ENCODE results near the gene ZNF593OS. TPM values are rescaled to one million over a fixed set of nuclear protein-coding genes. Genes with fewer than 3 reads are reported as not detected.

ZNF593OS gene
- total RNA-seq, 4 donors from 2014 or later, result not detected

DNA sequence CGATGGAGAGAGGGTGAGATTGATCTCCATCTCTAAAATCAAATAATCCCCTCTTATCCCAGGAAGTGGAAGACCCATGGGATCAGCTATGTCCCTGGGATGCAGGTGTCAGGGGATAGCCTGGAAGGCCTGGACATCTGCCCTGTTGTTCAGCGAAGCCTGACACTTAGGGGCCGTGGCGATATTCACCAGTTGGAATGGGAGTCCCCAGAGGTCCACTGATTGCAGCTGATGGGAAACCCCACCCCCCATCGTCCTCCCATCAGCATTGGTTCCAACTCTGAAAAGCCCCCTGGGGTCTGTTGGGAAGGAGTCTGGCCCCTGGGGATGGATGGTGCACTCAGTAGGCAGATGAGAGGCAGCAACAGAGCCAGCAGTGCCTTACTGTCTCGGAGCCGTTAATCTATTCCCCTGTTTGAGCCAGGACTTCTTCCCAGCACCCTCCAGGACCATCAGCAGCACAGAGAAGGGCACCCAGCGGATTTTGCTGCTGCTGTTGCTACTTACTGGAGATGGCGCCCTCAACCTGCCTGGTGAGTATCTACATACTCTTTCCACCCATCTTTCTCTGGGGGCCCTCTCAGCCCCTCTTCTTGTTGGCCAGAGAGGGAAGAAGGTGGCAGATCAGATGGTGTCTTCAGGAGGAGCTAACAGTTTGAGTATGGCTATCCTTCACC lies 32.1 kb upstream of the ZNF593OS start:
- H3K36me3 ChIP-seq, result no peaks in the 10 kb centered on the region
- intact Hi-C loops (cut with DNase I), result no loop called here
- peaks cover 0 to 7% (median 2%) of the 10 kb centered on the region in 4 donors for H3K4me1 ChIP-seq
- H3K27me3 ChIP-seq, result peaks cover 0 to 16% (median 0%) of the 10 kb centered on the region in 4 donors
- no peaks in the 10 kb centered on the region for H3K9me3 ChIP-seq
- H3K4me3 ChIP-seq, result no peak overlapping the region
- H3K27ac ChIP-seq (replicated peaks in 1 of 4), result no peak overlapping the region
- DNase-seq (ENCODE audit: extremely low spot score), result no peak
- WGBS, result 78% methylated on average over 1 of the region's 9 CpGs
- no peak for TF ChIP-seq POLR2AphosphoS5 (IDR thresholded peaks at IDR 0.05)
- TF ChIP-seq EP300 (IDR thresholded peaks at IDR 0.05), result no peak
- TF ChIP-seq, protein P1, sequence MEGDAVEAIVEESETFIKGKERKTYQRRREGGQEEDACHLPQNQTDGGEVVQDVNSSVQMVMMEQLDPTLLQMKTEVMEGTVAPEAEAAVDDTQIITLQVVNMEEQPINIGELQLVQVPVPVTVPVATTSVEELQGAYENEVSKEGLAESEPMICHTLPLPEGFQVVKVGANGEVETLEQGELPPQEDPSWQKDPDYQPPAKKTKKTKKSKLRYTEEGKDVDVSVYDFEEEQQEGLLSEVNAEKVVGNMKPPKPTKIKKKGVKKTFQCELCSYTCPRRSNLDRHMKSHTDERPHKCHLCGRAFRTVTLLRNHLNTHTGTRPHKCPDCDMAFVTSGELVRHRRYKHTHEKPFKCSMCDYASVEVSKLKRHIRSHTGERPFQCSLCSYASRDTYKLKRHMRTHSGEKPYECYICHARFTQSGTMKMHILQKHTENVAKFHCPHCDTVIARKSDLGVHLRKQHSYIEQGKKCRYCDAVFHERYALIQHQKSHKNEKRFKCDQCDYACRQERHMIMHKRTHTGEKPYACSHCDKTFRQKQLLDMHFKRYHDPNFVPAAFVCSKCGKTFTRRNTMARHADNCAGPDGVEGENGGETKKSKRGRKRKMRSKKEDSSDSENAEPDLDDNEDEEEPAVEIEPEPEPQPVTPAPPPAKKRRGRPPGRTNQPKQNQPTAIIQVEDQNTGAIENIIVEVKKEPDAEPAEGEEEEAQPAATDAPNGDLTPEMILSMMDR (IDR thresholded peaks at IDR 0.05), result no peak
- TF ChIP-seq POLR2A (IDR thresholded peaks at IDR 0.05; ENCODE audit: low read depth), result no peak

DNA sequence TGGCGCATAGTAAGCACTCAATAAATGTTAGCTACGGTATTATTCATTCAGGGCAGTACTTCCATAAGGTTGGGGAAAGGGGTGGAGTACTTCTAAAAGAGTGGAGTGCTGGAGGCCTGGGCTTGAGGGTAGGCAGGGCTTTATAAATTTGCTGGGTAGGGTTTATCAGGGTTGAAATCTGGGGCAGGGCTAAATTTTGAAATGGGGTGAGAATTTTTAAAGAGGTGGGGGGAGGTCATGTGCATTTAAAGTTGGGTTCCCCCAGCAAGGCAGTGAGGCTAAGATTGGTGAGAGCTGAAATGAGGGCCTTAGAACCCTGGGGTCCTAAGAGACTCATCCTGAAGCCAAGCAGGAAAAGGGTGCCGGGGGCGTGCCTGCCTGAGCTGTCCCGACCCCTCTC lies 28.8 kb upstream of the ZNF593OS start:
- Histone ChIP-seq H3K27ac (replicated peaks in 1 of 4) (no peak overlapping the region), H3K36me3 (no peaks in the 10 kb centered on the region), H3K27me3 (peaks cover 0 to 25% (median 0%) of the 10 kb centered on the region in 4 donors), H3K4me3 (no peak overlapping the region), H3K9me3 (no peaks in the 10 kb centered on the region), H3K4me1 (peaks cover 0 to 7% (median 2%) of the 10 kb centered on the region in 4 donors)
- 85% methylated on average over 4 of the region's 5 CpGs for WGBS
- TF ChIP-seq, protein P1 (IDR thresholded peaks at IDR 0.05), result no peak
- TF ChIP-seq EP300 (IDR thresholded peaks at IDR 0.05) (no peak), POLR2A (IDR thresholded peaks at IDR 0.05; ENCODE audit: low read depth) (no peak), POLR2AphosphoS5 (IDR thresholded peaks at IDR 0.05) (no peak)
- intact Hi-C loops (cut with DNase I), result no loop called here
- no peak for DNase-seq (ENCODE audit: extremely low spot score)

DNA sequence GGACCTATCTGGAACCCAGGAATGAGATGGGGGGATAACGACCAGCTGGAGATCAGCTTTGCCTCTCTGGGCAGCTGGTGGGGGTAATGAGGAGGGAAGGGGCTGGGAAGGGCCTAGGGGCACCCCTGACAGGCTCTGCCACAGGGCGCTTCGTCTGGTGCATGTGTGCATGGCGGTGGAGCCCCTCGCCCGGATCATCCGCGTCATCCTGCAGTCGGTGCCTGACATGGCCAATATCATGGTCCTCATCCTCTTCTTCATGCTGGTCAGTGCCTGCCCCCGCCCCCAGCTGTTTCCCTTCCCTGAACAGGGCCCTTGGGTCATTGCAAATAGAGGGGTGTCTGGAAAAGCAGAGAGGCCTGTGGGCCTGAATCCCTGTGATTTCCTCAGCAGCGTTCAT lies 26.2 kb upstream of the ZNF593OS start:
- intact Hi-C loops (cut with DNase I), result no loop called here
- peaks cover 0 to 18% (median 0%) of the 10 kb centered on the region in 4 donors for H3K27me3 ChIP-seq
- 62% methylated on average over 3 of the region's 11 CpGs for WGBS

DNA sequence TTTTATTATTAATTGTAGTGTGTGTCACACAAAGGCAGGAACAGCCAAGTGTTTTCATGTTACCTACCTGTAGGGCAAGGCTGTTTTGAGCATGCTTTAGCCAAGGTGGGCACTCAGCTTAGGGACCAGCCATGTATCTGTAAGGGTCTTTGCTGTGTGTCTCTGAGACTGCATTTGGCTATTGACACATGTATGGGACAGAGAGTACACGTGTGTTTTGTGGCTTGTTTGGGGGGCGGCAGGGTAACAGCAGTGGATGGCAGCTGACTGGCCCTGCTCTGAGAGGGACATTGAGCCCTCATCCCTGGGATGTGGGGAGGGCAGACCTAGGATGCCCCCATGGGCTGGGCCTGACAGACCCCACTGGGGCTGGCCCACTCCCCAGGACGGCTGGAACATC lies 25.7 kb upstream of the ZNF593OS start:
- Histone ChIP-seq H3K4me3 (no peak overlapping the region), H3K27me3 (peaks cover 0 to 18% (median 0%) of the 10 kb centered on the region in 4 donors), H3K4me1 (peaks cover 0 to 7% (median 2%) of the 10 kb centered on the region in 4 donors), H3K9me3 (no peaks in the 10 kb centered on the region), H3K36me3 (no peaks in the 10 kb centered on the region), H3K27ac (replicated peaks in 1 of 4) (no peak overlapping the region)
- intact Hi-C loops (cut with DNase I), result no loop called here
- TF ChIP-seq POLR2A (IDR thresholded peaks at IDR 0.05; ENCODE audit: low read depth), result no peak
- TF ChIP-seq, protein P1 (IDR thresholded peaks at IDR 0.05), result no peak
- no peak for TF ChIP-seq EP300 (IDR thresholded peaks at IDR 0.05)
- no peak for TF ChIP-seq POLR2AphosphoS5 (IDR thresholded peaks at IDR 0.05)
- 81% methylated on average over 3 of the region's 3 CpGs for WGBS
- DNase-seq (ENCODE audit: extremely low spot score), result no peak

More for the DNA sequence above, 26.2 kb upstream of the ZNF593OS start:
- Histone ChIP-seq H3K4me1 (peaks cover 0 to 7% (median 2%) of the 10 kb centered on the region in 4 donors), H3K36me3 (no peaks in the 10 kb centered on the region), H3K4me3 (no peak overlapping the region), H3K27ac (replicated peaks in 1 of 4) (no peak overlapping the region), H3K9me3 (no peaks in the 10 kb centered on the region)
- DNase-seq (ENCODE audit: extremely low spot score), result no peak
- TF ChIP-seq, protein P1 (IDR thresholded peaks at IDR 0.05), result no peak
- no peak for TF ChIP-seq POLR2AphosphoS5 (IDR thresholded peaks at IDR 0.05)
- TF ChIP-seq POLR2A (IDR thresholded peaks at IDR 0.05; ENCODE audit: low read depth), result no peak
- TF ChIP-seq EP300 (IDR thresholded peaks at IDR 0.05), result no peak

All from esophagus muscularis mucosa (tissue), 4 donors.